Fibroblast of lung (primary cell): ENCODE results near the gene TBX10.
"Not testable (repeated sequence)": the region's sequence is repeated elsewhere in the genome, so short reads cannot be mapped to it uniquely, and the experiment has no call there.

Experiments used
- CTCF ChIP-seq, 2 donors: IDR thresholded peaks in 1 of 2; conservative IDR thresholded peaks in 1 of 2; 1 replicate in 1 of 2; 2 replicates in 1 of 2; pipeline ENCODE4 v1.5.1; 2011 to 2012; ENCODE audit warnings: low read length in 2 of 2, control low read depth in 1 of 2, inconsistent platforms in 1 of 2, low read depth in 1 of 2, mild to moderate bottlenecking in 1 of 2
- EZH2 ChIP-seq: IDR thresholded peaks from 2 replicates; pipeline ENCODE4 v1.5.1; 2012; ENCODE audit warnings: low read length, control low read depth, mild to moderate bottlenecking; ENCODE audit errors: missing control alignments

GRCh38 chr11:67597963-67598362 is 41.6 kb downstream of the TBX10 start:
- not testable (repeated sequence) for TF ChIP-seq CTCF (conservative IDR thresholded peaks at IDR 0.05 in 1 of 2, IDR thresholded peaks at IDR 0.05 in 1 of 2; ENCODE audit: low read depth in 1 of 2, low read length in 2 of 2); EZH2
